K562 (cell line): ENCODE results near the gene KIFC3. TPM values are rescaled to one million over a fixed set of nuclear protein-coding genes. Genes with fewer than 3 reads are reported as not detected.

Source experiments
- ATAC-seq: fragments of 200-7000 bp; cut with Tn5 transposase; 3 replicates; pipeline ENCODE4 v1.9.1; 2020; ENCODE audit warnings: moderate library complexity
- BruUV-seq: library from RNA; stranded (reverse); fragments of 400-500 nt; replicated peaks from 2 replicates; lab custom pipeline; 2021; lab: Mats Ljungman, UMichigan
- CTCF ChIA-PET: fragments of 300-600 bp; formaldehyde crosslinking; extraction: SDS; loops from one replicate; lab custom pipeline; 2021; ENCODE audit warnings: low intra/inter-chr PET ratio; lab: Yijun Ruan, JAX
- POLR2A ChIA-PET: fragments of 300-600, 350-650 bp; sonication (Branson Sonifier 250); formaldehyde crosslinking; extraction: SDS; loops from one replicate; lab custom pipeline; 2021; ENCODE audit warnings: antibody characterized with exemption, inconsistent platforms; lab: Yijun Ruan, JAX
- DNase-seq, 4 experiments: peaks; one replicate each; pipeline versions ENCODE4 v3.0.0 to v3.0.0-alpha.2; 2011 to 2018; ENCODE audit warnings: low spot score in 3 of 4, mixed read lengths in 3 of 4; ENCODE audit errors: extremely low read depth in 1 of 4
- FAIRE-seq: peaks from 2 replicates; lab custom pipeline; 2011; peaks lifted over from hg19 to GRCh38; lab: Jason Lieb, UNC
- H2AFZ ChIP-seq: 2 replicates; pipeline ENCODE4 v1.6.0; 2011; ENCODE audit warnings: low read depth, low read length, control low read depth, inconsistent platforms
- H3K27ac ChIP-seq: fragments of 200-600 bp; 3 replicates; pipeline ENCODE4 v1.8.0; 2011; ENCODE audit warnings: low read depth, mild to moderate bottlenecking, control low read depth, inconsistent platforms, low read length, moderate library complexity, mixed read lengths; ENCODE audit errors: extremely low read depth
- H3K27me3 ChIP-seq, 2 experiments: fragments of 300-600 bp in 1 of 2; 2 replicates in 1 of 2; 3 replicates in 1 of 2; pipeline versions ENCODE4 v1.6.0 to v1.8.0; 2011; ENCODE audit warnings: inconsistent platforms in 2 of 2, low read length in 2 of 2, mild to moderate bottlenecking in 1 of 2, mixed read lengths in 1 of 2, moderate library complexity in 1 of 2; ENCODE audit not compliant: control insufficient read depth in 2 of 2, insufficient read depth in 2 of 2
- H3K36me3 ChIP-seq: fragments of 300-600 bp; 3 replicates; pipeline ENCODE4 v1.8.0; 2011; ENCODE audit warnings: mild to moderate bottlenecking, low read length, inconsistent platforms; ENCODE audit not compliant: control insufficient read depth, insufficient read depth
- H3K4me1 ChIP-seq, 2 experiments: fragments of 200-600 bp in 1 of 2; replicated peaks in 1 of 2; 2 replicates in 1 of 2; 3 replicates in 1 of 2; pipeline versions ENCODE4 v1.5.1 to v1.8.0; 2011; ENCODE audit warnings: inconsistent platforms in 2 of 2, low read length in 2 of 2, mild to moderate bottlenecking in 1 of 2, mixed read lengths in 1 of 2, moderate library complexity in 1 of 2; ENCODE audit not compliant: control insufficient read depth in 2 of 2, insufficient read depth in 2 of 2
- H3K4me2 ChIP-seq: 2 replicates; pipeline ENCODE4 v1.6.1; 2011; ENCODE audit warnings: low read length, control low read depth, inconsistent platforms, mixed read lengths; ENCODE audit not compliant: insufficient read depth
- H3K4me3 ChIP-seq: fragments of 200-600 bp; sonication (generic), shearing (Covaris generic); 2 replicates; pipeline ENCODE4 v1.5.1; 2016; ENCODE audit warnings: control low read depth, inconsistent platforms
- H3K79me2 ChIP-seq: fragments of 200-600 bp; 3 replicates; pipeline ENCODE4 v1.8.0; 2011; ENCODE audit warnings: low read length, inconsistent platforms; ENCODE audit not compliant: control insufficient read depth, insufficient read depth
- H3K9ac ChIP-seq, 2 experiments: 2 replicates each; pipeline versions ENCODE4 v1.6.0 to v1.6.1; 2011; ENCODE audit warnings: low read depth in 2 of 2, low read length in 2 of 2, control low read depth in 1 of 2, inconsistent platforms in 1 of 2, mild to moderate bottlenecking in 1 of 2, mixed read lengths in 1 of 2; ENCODE audit not compliant: insufficient read depth in 1 of 2
- H3K9me1 ChIP-seq: one replicate; pipeline ENCODE4 v1.6.0; 2011; ENCODE audit warnings: inconsistent platforms, mild to moderate bottlenecking, low read length, moderate library complexity; ENCODE audit not compliant: control insufficient read depth, insufficient read depth
- H3K9me3 ChIP-seq: replicated peaks from 2 replicates; pipeline ENCODE4 v1.5.1; 2011; ENCODE audit warnings: low read depth, low read length, inconsistent platforms; ENCODE audit not compliant: control insufficient read depth, insufficient read depth
- H4K20me1 ChIP-seq: replicated peaks from 2 replicates; pipeline ENCODE4 v1.6.1; 2011; ENCODE audit warnings: low read length, inconsistent platforms, mixed read lengths; ENCODE audit not compliant: control insufficient read depth, insufficient read depth
- BCLAF1 ChIP-seq, 2 experiments: fragments of 450-650 bp in 1 of 2; IDR thresholded peaks; 2 replicates each; pipeline ENCODE4 v1.6.1; 2011 to 2017; ENCODE audit warnings: low read depth in 2 of 2, antibody characterized with exemption in 1 of 2, borderline replicate concordance in 1 of 2, low read length in 1 of 2, mild to moderate bottlenecking in 1 of 2, mixed read lengths in 1 of 2; ENCODE audit not compliant: control insufficient read depth in 1 of 2
- CBFA2T2 ChIP-seq: fragments of 450-650 bp; conservative IDR thresholded peaks from 2 replicates; pipeline ENCODE4 v1.6.1; 2017; ENCODE audit warnings: mild to moderate bottlenecking
- E2F8 ChIP-seq: fragments of 450-650 bp; IDR thresholded peaks from 2 replicates; pipeline ENCODE4 v1.7.1; 2018; ENCODE audit warnings: mild to moderate bottlenecking, low read depth; ENCODE audit not compliant: partially characterized antibody
- HDAC1 ChIP-seq, 2 experiments: fragments of 450-650 bp; IDR thresholded peaks; 2 replicates each; pipeline ENCODE4 v1.6.1; 2016 to 2017; ENCODE audit warnings: inconsistent platforms in 1 of 2, mild to moderate bottlenecking in 1 of 2, moderate library complexity in 1 of 2
- HDAC3 ChIP-seq: fragments of 450-650 bp; IDR thresholded peaks from 2 replicates; pipeline ENCODE4 v1.6.1; 2018; ENCODE audit warnings: borderline replicate concordance, mild to moderate bottlenecking, moderate library complexity; ENCODE audit not compliant: partially characterized antibody
- HMGN3 ChIP-seq: IDR thresholded peaks from 2 replicates; pipeline ENCODE4 v1.6.1; 2011; ENCODE audit warnings: borderline replicate concordance, low read depth, mild to moderate bottlenecking, mixed read lengths, low read length; ENCODE audit not compliant: insufficient read length; ENCODE audit errors: extremely low read depth
- MLX ChIP-seq, 2 experiments: fragments of 450-650 bp in 1 of 2; sonication (generic) in 1 of 2; formaldehyde crosslinking; conservative IDR thresholded peaks; 2 replicates each; pipeline versions ENCODE4 v1.4.0 to v1.8.1; 2020 to 2022; ENCODE audit warnings: mild to moderate bottlenecking in 1 of 2, missing genetic modification reagents in 1 of 2
- PCBP2 ChIP-seq: fragments of 200-400 bp; formaldehyde crosslinking; IDR thresholded peaks from 2 replicates; pipeline ENCODE4 v1.6.1; 2018; ENCODE audit warnings: low read length, low read depth, mild to moderate bottlenecking, moderate library complexity; ENCODE audit not compliant: poor library complexity, severe bottlenecking
- RFX7 ChIP-seq: fragments of 250-450 bp; sonication (Bioruptor Pico); IDR thresholded peaks from 2 replicates; pipeline ENCODE4 v1.5.1; 2021; ENCODE audit warnings: mild to moderate bottlenecking
- SETDB1 ChIP-seq: IDR thresholded peaks from one replicate; pipeline ENCODE4 v1.6.1; 2012; ENCODE audit warnings: low read length, control low read depth, inconsistent platforms
- TEAD2 ChIP-seq: fragments of 450-650 bp; IDR thresholded peaks from 2 replicates; pipeline ENCODE4 v1.6.1; 2016; ENCODE audit warnings: missing genetic modification characterization, control low read depth, missing compliant biosample characterization
- THAP7 ChIP-seq: fragments of 250-450 bp; sonication (Bioruptor Pico); IDR thresholded peaks from 2 replicates; pipeline ENCODE4 v1.5.0; 2021
- WGBS: fragments of 100-300 bp; shearing (Covaris generic); methylation state at CpG from one replicate; pipeline ENCODE4 v1.1.6; 2016; ENCODE audit warnings: low coverage, mixed read lengths; ENCODE audit not compliant: insufficient coverage; ENCODE audit errors: missing lambda C conversion rate; 5-methylcytosine and 5-hydroxymethylcytosine counted together
- in situ Hi-C: fragments of 300-500 bp; cut with MboI; formaldehyde crosslinking; loops from 4 replicates; pipeline ENCODE4 v1.15.0; 2018; ENCODE audit warnings: inconsistent platforms, mixed read lengths
- intact Hi-C: fragments of 100-400 bp; cut with micrococcal nuclease; formaldehyde crosslinking; loops from 2 replicates; pipeline ENCODE4 v1.14.2; 2022
- polyA plus RNA-seq, 8 experiments: library from polyadenylated mRNA; depleted of rRNA in 4 of 8; stranded (reverse) in 5 of 8; unstranded in 3 of 8; fragments of >200 nt; fragmentation: Nextera tagmentation in 2 of 8; fragmentation: Illumina TruSeq in 1 of 8; extraction: Ambion mirVana in 2 of 8; extraction: Trizol in 1 of 8; gene quantifications; 2 replicates each; pipeline versions ENCODE4 v1.2.1 to v1.2.3, GENCODE V29; 2011 to 2014; ENCODE audit warnings: inconsistent platforms in 1 of 8, missing spikeins in 1 of 8
- total RNA-seq, 7 experiments: library from RNA; depleted of rRNA in 6 of 7; stranded (reverse); fragments of >200 nt in 6 of 7; fragmentation: Illumina TruSeq in 2 of 7; extraction: Trizol in 2 of 7; gene quantifications; 2 replicates each; pipeline versions ENCODE4 v1.2.1 to v1.2.3, GENCODE V29; 2011 to 2021; ENCODE audit warnings: low replicate concordance in 1 of 7

KIFC3 gene
- total and polyA plus RNA-seq, 9 of the 15 experiments (the other 6 are each of a cell fraction or from before 2014, with no cell fraction given) = 0.23 to 105 (median 26.2) TPM

- Histone ChIP-seq H3K4me3 (peak within 1 kb of the TSS; percentile 67), H3K9me1 (no peaks in the 10 kb centered on the region), H3K27ac (peak within 1 kb of the TSS; percentile 86), H3K79me2 (peaks cover 17% of the 10 kb centered on the region), H4K20me1 (no peaks in the 10 kb centered on the region), H3K36me3 (peaks cover 15% of the 10 kb centered on the region; the same call in 1 of the 3 replicates), H3K9me3 (0 out of 2 replicates have a peak, but pooled peaks cover 3% of the 10 kb centered on the region), H2AFZ (peak within 1 kb of the TSS; percentile 84), H3K4me1 (peaks cover 10 to 43% of the 10 kb centered on the region in 2 experiments; a peak in 3 of 5 replicates), H3K9ac (peak within 1 kb of the TSS; percentile 89 to 100), H3K4me2 (peak within 1 kb of the TSS; percentile 88), H3K27me3 (no peaks in the 10 kb centered on the region)
- WGBS = 3% methylated on average over 24 of the region's 35 CpGs
- no peak for FAIRE-seq
- ChIA-PET CTCF (interaction anchor here (2.1 to 3.6 kb wide), 2 partner anchors 75 to 87 kb away, joined by 9 to 19 read pairs; no protein-coding TSS in a partner anchor), POLR2A (interaction anchor here (0.6 to 3.3 kb wide), 22 partner anchors 9 to 171 kb away, joined by 3 to 12 read pairs (median 3); partner anchors contain the start of gene DRC7)
- DNase-seq = peak in 2 of 4 experiments; percentile 52 to 54
- in situ Hi-C loops = no loop called here
- intact Hi-C loops = loop anchor here (5.0 to 10.0 kb wide), 3 partner anchors 44 to 269 kb away; partner anchors contain the start of genes DRC7, USB1 and ZNF319
- ATAC-seq = peak; percentile 55
- TSS peak; percentile 43 for BruUV-seq
- no peak for TF ChIP-seq THAP7 (CRISPR knock-in tag)
- TF ChIP-seq PCBP2 = no peak
- no peak for TF ChIP-seq RFX7
- TF ChIP-seq BCLAF1 (IDR thresholded peaks at IDR 0.05; ENCODE audit: borderline replicate concordance in 1 of 2, control insufficient read depth in 1 of 2, low read depth in 2 of 2, low read length in 1 of 2) = no peak
- no peak for TF ChIP-seq HDAC3
- no peak for TF ChIP-seq SETDB1
- TF ChIP-seq TEAD2 (tag) = no peak
- TF ChIP-seq HDAC1 (IDR thresholded peaks at IDR 0.05) = peak in 1 of 2 experiments; percentile 79; a peak in 1 of 4 replicates
- no peak for TF ChIP-seq MLX (CRISPR knock-in tag; conservative IDR thresholded peaks at IDR 0.05)
- no peak for TF ChIP-seq E2F8
- TF ChIP-seq HMGN3 = peak; percentile 60
- no peak for TF ChIP-seq CBFA2T2
Observed at GRCh38 chr16:57735755-57736418, 66.4 kb downstream of the KIFC3 start, which contains the start of gene KATNB1. TSS of gene KATNB1 (plus strand) at chr16:57735770. CDS start at chr16:57737244, 1,474 bp downstream.
